ENCODE measurements around the gene SMTNL2.
"Not testable (repeated sequence)": the region's sequence is repeated elsewhere in the genome, so short reads cannot be mapped to it uniquely, and the experiment has no call there.

Gene SMTNL2

DNA sequence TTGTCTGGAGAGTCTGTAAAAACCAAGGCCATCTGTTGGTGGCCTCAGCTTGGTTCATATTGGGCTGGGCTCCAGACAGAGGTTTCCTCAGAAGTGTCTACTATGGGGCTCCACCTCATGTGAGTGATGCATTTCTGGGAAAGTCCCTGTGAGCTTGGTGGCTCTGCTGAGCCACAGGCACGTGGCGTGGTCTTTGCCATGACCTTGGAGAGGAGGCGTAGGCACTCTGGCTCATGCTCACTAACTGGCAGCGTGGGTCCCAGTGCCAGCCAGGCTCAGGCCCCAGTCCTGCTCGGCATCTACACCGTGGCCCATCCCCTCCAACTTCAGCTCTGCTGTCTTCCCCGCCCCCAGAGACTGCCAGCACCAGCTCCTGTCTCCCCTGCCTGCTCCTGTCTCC is 10.7 kb upstream of the SMTNL2 start:
- no peak overlapping the region for H3K27ac ChIP-seq
- ChIA-PET POLR2A (ENCODE audit: low non-redundant PET) (no interaction called here), CTCF (interaction anchor here (0.7 to 0.8 kb wide), 2 partner anchors 8 to 51 kb away, joined by 3 to 4 read pairs; no protein-coding TSS in a partner anchor)
- TF ChIP-seq, protein P1, sequence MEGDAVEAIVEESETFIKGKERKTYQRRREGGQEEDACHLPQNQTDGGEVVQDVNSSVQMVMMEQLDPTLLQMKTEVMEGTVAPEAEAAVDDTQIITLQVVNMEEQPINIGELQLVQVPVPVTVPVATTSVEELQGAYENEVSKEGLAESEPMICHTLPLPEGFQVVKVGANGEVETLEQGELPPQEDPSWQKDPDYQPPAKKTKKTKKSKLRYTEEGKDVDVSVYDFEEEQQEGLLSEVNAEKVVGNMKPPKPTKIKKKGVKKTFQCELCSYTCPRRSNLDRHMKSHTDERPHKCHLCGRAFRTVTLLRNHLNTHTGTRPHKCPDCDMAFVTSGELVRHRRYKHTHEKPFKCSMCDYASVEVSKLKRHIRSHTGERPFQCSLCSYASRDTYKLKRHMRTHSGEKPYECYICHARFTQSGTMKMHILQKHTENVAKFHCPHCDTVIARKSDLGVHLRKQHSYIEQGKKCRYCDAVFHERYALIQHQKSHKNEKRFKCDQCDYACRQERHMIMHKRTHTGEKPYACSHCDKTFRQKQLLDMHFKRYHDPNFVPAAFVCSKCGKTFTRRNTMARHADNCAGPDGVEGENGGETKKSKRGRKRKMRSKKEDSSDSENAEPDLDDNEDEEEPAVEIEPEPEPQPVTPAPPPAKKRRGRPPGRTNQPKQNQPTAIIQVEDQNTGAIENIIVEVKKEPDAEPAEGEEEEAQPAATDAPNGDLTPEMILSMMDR (conservative IDR thresholded peaks at IDR 0.05; ENCODE audit: low read depth), result no peak
- no peak for DNase-seq (ENCODE audit: low spot score)

DNA sequence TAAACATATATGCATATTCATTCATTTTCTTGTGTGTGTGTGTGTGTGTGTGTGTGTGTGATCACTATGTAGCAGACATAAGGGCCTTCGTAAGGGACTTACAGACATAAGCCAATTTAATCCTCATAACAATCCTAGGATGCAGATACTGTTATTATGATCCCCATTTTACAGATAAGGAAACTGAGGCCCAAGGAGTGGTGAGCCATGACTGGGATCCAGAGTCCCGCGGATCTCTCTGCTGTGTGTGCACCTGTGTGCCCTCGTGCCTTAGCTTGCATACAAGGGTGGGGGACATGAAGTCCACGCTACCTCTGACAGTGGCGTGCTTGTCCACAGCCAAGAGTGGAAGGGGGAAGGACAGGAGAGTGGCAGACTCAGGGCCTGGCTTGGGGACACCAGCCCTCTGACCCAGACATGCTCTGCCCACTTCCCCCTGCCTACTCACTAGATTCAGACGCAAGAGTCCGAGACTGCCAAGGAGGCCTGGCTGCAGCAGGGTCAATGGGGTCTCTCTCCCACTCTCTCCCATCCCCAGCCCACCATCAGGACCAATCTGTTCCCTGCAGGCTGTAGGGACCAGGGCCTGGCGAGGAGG is 9.8 kb upstream of the SMTNL2 start:
- H3K27ac ChIP-seq, result no peak overlapping the region

DNA sequence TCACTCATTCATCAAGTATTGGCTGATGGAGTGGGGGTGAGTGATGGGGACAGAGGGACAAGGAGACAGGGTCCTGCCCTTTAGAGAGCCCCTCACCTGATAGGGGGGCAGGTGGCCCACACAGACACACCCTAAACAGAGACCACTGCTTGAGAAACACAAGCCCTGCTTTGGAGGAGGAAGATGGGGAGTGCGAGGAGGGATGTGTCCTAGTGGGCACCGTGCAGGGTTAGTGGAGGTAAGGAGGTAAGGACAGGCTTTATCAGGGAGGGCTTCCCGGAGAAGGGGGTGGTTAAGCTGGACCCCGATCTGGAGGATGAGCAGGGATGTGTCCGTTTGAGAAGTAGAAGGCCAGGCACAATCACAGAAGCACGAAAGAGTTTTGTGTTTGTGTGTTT is 8.2 kb upstream of the SMTNL2 start:
- TF ChIP-seq, protein P1 (conservative IDR thresholded peaks at IDR 0.05; ENCODE audit: low read depth), result no peak
- ChIA-PET CTCF (interaction anchor here (1.1 kb wide), 1 partner anchor 11 kb away, joined by 3 read pairs; no protein-coding TSS in a partner anchor), POLR2A (ENCODE audit: low non-redundant PET) (no interaction called here)
- H3K27ac ChIP-seq, result no peak overlapping the region
- DNase-seq (ENCODE audit: low spot score), result no peak

More for the DNA sequence above, 9.8 kb upstream of the SMTNL2 start:
- CTCF ChIA-PET, result interaction anchor here (0.5 to 0.8 kb wide), 3 partner anchors 9 to 194 kb away, joined by 3 to 5 read pairs (median 4); no protein-coding TSS in a partner anchor
- POLR2A ChIA-PET (ENCODE audit: low non-redundant PET), result no interaction called here
- TF ChIP-seq, protein P1 (conservative IDR thresholded peaks at IDR 0.05; ENCODE audit: low read depth), result no peak
- no peak for DNase-seq (ENCODE audit: low spot score)

DNA sequence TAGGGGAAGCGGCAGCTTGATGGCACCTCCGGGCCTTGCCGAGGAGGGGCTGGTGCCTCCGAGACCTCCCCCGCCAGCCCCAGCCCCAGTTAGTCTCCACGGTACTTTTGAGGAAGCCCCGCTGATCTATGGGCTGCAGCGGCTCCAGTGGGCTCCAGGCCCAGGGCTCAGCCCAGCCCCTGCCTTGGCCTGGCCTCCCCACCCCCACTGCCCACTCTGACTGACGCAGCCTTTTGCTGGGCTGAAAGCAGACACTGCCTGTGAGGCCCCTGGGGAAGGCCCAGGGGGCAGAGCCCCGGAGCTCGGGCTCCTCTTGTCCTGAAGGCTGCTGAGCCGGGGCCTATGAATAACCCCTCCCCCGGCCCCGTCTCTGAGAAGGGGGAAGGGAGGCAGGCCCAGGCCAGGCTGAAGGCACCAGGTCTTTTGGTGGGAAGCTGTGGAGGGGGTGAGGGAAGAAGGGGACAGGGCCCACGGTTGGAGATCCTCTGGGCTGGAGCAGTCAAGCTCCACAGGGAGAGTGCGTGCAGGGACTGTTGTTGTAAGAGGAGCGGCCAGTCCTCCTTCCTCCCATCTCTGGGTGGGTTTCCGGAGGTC is 7.5 kb upstream of the SMTNL2 start:
- TF ChIP-seq, protein P1 (conservative IDR thresholded peaks at IDR 0.05; ENCODE audit: low read depth), result no peak
- no peak overlapping the region for H3K27ac ChIP-seq
- ChIA-PET POLR2A (ENCODE audit: low non-redundant PET) (no interaction called here), CTCF (interaction anchor here (0.6 to 1.1 kb wide), 4 partner anchors 10 to 214 kb away, joined by 3 to 6 read pairs (median 3); no protein-coding TSS in a partner anchor)
- no peak for DNase-seq (ENCODE audit: low spot score)

DNA sequence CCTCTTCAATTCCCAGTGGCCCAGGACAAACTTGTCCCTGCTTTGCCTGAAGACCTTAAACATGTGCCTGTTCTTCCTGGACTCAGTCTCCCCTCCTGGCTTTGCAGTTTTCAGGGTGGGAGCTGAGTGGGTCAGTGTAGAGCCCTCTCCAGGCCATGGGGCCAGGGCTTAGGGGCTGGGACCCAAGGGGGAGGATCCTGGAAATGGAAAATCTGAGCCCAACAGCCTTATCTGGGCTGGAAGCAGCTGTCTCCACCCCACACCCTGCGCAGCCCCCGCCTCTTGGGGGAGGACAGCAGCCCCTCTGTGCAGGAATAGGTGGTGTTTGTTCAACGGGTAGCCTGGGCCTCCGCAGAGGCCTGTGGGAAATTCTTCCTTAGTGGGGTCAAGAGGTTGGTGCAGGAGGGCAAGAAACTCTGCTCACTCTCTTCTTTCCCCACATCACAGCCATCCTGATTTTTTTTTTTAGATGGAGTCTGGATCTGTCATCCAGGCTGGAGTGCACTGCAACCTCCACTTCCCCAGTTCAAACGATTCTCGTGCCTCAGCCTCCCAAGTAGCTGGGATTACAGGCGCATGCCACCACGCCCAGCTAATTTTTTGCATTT is 6.8 kb upstream of the SMTNL2 start:
- POLR2A ChIA-PET (ENCODE audit: low non-redundant PET), result no interaction called here

DNA sequence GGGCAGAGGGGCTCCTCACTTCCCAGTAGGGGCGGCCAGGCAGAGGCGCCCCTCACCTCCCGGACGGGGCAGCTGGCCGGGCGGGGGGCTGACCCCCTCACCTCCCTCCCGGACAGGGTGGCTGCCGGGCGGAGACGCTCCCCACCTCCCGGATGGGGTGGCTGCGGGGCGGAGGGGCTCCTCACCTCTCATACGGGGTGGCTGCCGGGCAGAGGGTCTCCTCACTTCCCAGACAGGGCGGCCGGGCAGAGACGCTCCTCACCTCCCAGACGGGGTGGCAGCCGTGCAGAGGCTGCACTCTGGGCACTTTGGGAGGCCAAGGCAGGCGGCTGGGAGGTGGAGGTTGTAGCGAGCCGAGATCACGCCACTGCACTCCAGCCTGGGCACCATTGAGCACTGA is 6.0 kb upstream of the SMTNL2 start:
- CTCF ChIA-PET; POLR2A ChIA-PET (ENCODE audit: low non-redundant PET); H3K27ac ChIP-seq; DNase-seq (ENCODE audit: low spot score): not testable (repeated sequence)

More for the DNA sequence above, 6.8 kb upstream of the SMTNL2 start:
- no peak overlapping the region for H3K27ac ChIP-seq
- TF ChIP-seq, protein P1 (conservative IDR thresholded peaks at IDR 0.05; ENCODE audit: low read depth), result no peak
- no peak for DNase-seq (ENCODE audit: low spot score)
- CTCF ChIA-PET, result interaction anchor here (0.6 to 1.1 kb wide), 4 partner anchors 11 to 213 kb away, joined by 3 to 6 read pairs (median 3); no protein-coding TSS in a partner anchor

Measured in RWPE1 (cell line).